ENCODE data around the gene GPC1.

GRCh38 chr2:240463274-240463865, 27.9 kb downstream of the GPC1 start:
- no peak for TF ChIP-seq CTCF (IDR thresholded peaks at IDR 0.05; ENCODE audit: low read depth, low read length)
- TF ChIP-seq EZH2phosphoT487 (IDR thresholded peaks at IDR 0.05; ENCODE audit: low read depth), result no peak

Measured in OCI-LY3 (cell line).